Tibial artery (tissue), 4 donors: Measurements from ENCODE around the gene CCDC136.

Experiments used
- DNase-seq, 2 donors: peaks; one replicate each; pipeline ENCODE4 v3.0.0-alpha.2; 2019
- H3K27ac ChIP-seq, 2 donors: fragments of 200-600 bp; sonication (generic) in 1 of 2; 1 replicate in 1 of 2; 2 replicates in 1 of 2; pipeline ENCODE4 v1.5.1; 2018 to 2019; ENCODE audit warnings: mild to moderate bottlenecking in 1 of 2
- H3K27me3 ChIP-seq, 2 donors: fragments of 200-600 bp; sonication (generic) in 1 of 2; one replicate each; pipeline versions ENCODE4 v1.5.1 to v1.6.0; 2016 to 2019
- H3K36me3 ChIP-seq, 3 donors: fragments of 200-600 bp; sonication (generic) in 2 of 3; one replicate each; pipeline ENCODE4 v1.5.1; 2016 to 2019; ENCODE audit warnings: mild to moderate bottlenecking in 2 of 3
- H3K4me1 ChIP-seq, 4 donors: fragments of 200-600 bp; sonication (generic) in 2 of 4; 1 replicate in 3 of 4; 2 replicates in 1 of 4; pipeline ENCODE4 v1.5.1; 2016 to 2019
- H3K4me3 ChIP-seq, 2 donors: fragments of 200-600 bp; sonication (generic) in 1 of 2; 1 replicate in 1 of 2; 2 replicates in 1 of 2; pipeline ENCODE4 v1.5.1; 2018 to 2019; ENCODE audit warnings: mild to moderate bottlenecking in 2 of 2
- H3K9me3 ChIP-seq, 3 donors: fragments of 200-600 bp; sonication (generic) in 1 of 3; one replicate each; pipeline ENCODE4 v1.5.1; 2016 to 2019
- CTCF ChIP-seq, 2 experiments: fragments of 200-600 bp in 1 of 2; fragments of 450-650 bp in 1 of 2; IDR thresholded peaks; one replicate each; pipeline ENCODE4 v1.5.1; 2017 to 2019; ENCODE audit warnings: antibody characterized with exemption in 2 of 2, mild to moderate bottlenecking in 1 of 2, moderate library complexity in 1 of 2
- intact Hi-C: fragments of 100-400 bp; cut with DNase I; formaldehyde crosslinking; loops from one replicate; pipeline ENCODE4 v1.15.0; 2023; ENCODE audit warnings: low total_unique reads

CCDC136 gene

GRCh38 chr7:128865996-128866877 lies 74.5 kb downstream of the CCDC136 start:
- TF ChIP-seq CTCF (IDR thresholded peaks at IDR 0.05) = no peak
- Histone ChIP-seq H3K4me1 (peaks cover 0 to 49% (median 36%) of the 10 kb centered on the region in 4 donors), H3K27ac (no peak overlapping the region)

GRCh38 chr7:128867241-128867640 lies 75.5 kb downstream of the CCDC136 start:
- intact Hi-C loops = loop anchor here (10.0 kb wide), 1 partner anchor 132 kb away; the partner anchor contains the start of gene CALU
- H3K27ac ChIP-seq = no peak overlapping the region
- H3K9me3 ChIP-seq = no peaks in the 10 kb centered on the region
- H3K4me3 ChIP-seq = no peak overlapping the region
- no peak for TF ChIP-seq CTCF (IDR thresholded peaks at IDR 0.05)
- peaks cover 0 to 44% (median 34%) of the 10 kb centered on the region in 4 donors for H3K4me1 ChIP-seq
- peaks cover 8 to 22% (median 14%) of the 10 kb centered on the region in 3 donors for H3K36me3 ChIP-seq
- H3K27me3 ChIP-seq = peaks cover 0 to 2% of the 10 kb centered on the region in 2 donors
- DNase-seq = no peak

More at GRCh38 chr7:128865996-128866877, 74.5 kb downstream of the CCDC136 start:
- Histone ChIP-seq H3K9me3 (no peaks in the 10 kb centered on the region), H3K4me3 (no peak overlapping the region), H3K36me3 (peaks cover 8 to 22% (median 14%) of the 10 kb centered on the region in 3 donors), H3K27me3 (peaks cover 0 to 2% of the 10 kb centered on the region in 2 donors)
- DNase-seq = no peak
- intact Hi-C loops = loop anchor here (10.0 kb wide), 1 partner anchor 131 kb away; the partner anchor contains the start of gene CALU

GRCh38 chr7:128867842-128868623 lies 76.3 kb downstream of the CCDC136 start:
- H3K4me1 ChIP-seq = peaks cover 0 to 43% (median 33%) of the 10 kb centered on the region in 4 donors
- peaks cover 0 to 2% of the 10 kb centered on the region in 2 donors for H3K27me3 ChIP-seq
- H3K9me3 ChIP-seq = no peaks in the 10 kb centered on the region
- DNase-seq = no peak
- H3K4me3 ChIP-seq = no peak overlapping the region
- intact Hi-C loops = loop anchor here (10.0 kb wide), 1 partner anchor 133 kb away; the partner anchor contains the start of gene CALU
- TF ChIP-seq CTCF (IDR thresholded peaks at IDR 0.05) = no peak
- peaks cover 8 to 22% (median 14%) of the 10 kb centered on the region in 3 donors for H3K36me3 ChIP-seq
- H3K27ac ChIP-seq = no peak overlapping the region

- Histone ChIP-seq H3K27ac (no peak overlapping the region), H3K9me3 (no peaks in the 10 kb centered on the region), H3K4me3 (peak overlapping the region; percentile 50 to 68), H3K36me3 (peaks cover 8 to 22% (median 14%) of the 10 kb centered on the region in 3 donors), H3K4me1 (peaks cover 0 to 37% (median 28%) of the 10 kb centered on the region in 4 donors), H3K27me3 (peaks cover 0 to 2% of the 10 kb centered on the region in 2 donors)
- no peak for DNase-seq
- intact Hi-C loops = loop anchor here (10.0 kb wide), 1 partner anchor 134 kb away; the partner anchor contains the start of gene CALU
- TF ChIP-seq CTCF (IDR thresholded peaks at IDR 0.05) = no peak
Observed at GRCh38 chr7:128868624-128869137, 76.9 kb downstream of the CCDC136 start.
